HepG2 (cell line): ENCODE results near the gene APBA3. TPM values are rescaled to one million over a fixed set of nuclear protein-coding genes. Genes with fewer than 3 reads are reported as not detected.

Experiments used
- ATAC-seq: fragments of 200-7000 bp; cut with Tn5 transposase; 3 replicates; pipeline ENCODE4 v1.9.1; 2020; ENCODE audit warnings: mild to moderate bottlenecking, moderate library complexity
- BruUV-seq: library from RNA; stranded (reverse); fragments of 400-500 nt; replicated peaks from 2 replicates; lab custom pipeline; 2021; lab: Mats Ljungman, UMichigan
- CTCF ChIA-PET: fragments of 300-600 bp; formaldehyde crosslinking; extraction: SDS; loops from one replicate; lab custom pipeline; 2021; ENCODE audit warnings: low total read pairs, inconsistent platforms, low intra/inter-chr PET ratio; lab: Yijun Ruan, JAX
- POLR2A ChIA-PET: fragments of 350-600 bp; sonication (Branson Sonifier 250); formaldehyde crosslinking; loops from one replicate; lab custom pipeline; 2020; ENCODE audit warnings: antibody characterized with exemption, inconsistent platforms; lab: Yijun Ruan, JAX
- DNase-seq: peaks from one replicate; pipeline ENCODE4 v3.0.0-alpha.2; 2015; ENCODE audit warnings: low spot score
- FAIRE-seq: peaks from 3 replicates; lab custom pipeline; 2011; peaks lifted over from hg19 to GRCh38; lab: Jason Lieb, UNC
- H2AFZ ChIP-seq: one replicate; pipeline ENCODE4 v1.6.1; 2011; ENCODE audit warnings: low read length, inconsistent platforms
- H3K27ac ChIP-seq: fragments of 300-600 bp; 3 replicates; pipeline ENCODE4 v1.8.0; 2011; ENCODE audit warnings: mixed run types, mild to moderate bottlenecking, mixed read lengths, low read length, inconsistent platforms; ENCODE audit not compliant: insufficient read depth; ENCODE audit errors: extremely low read length
- H3K27me3 ChIP-seq, 2 experiments: fragments of 200-600 bp in 1 of 2; 2 replicates in 1 of 2; 3 replicates in 1 of 2; pipeline versions ENCODE4 v1.6.0 to v1.8.0; 2011; ENCODE audit warnings: low read length in 2 of 2, mild to moderate bottlenecking in 2 of 2, moderate library complexity in 2 of 2, inconsistent platforms in 1 of 2; ENCODE audit not compliant: insufficient read depth in 2 of 2, control insufficient read depth in 1 of 2
- H3K36me3 ChIP-seq, 2 experiments: fragments of 200-600 bp in 1 of 2; replicated peaks in 1 of 2; 2 replicates in 1 of 2; 3 replicates in 1 of 2; pipeline versions ENCODE4 v1.5.1 to v1.8.0; 2011; ENCODE audit warnings: low read length in 2 of 2, inconsistent platforms in 1 of 2; ENCODE audit not compliant: insufficient read depth in 2 of 2, control insufficient read depth in 1 of 2
- H3K4me1 ChIP-seq: 2 replicates; pipeline ENCODE4 v1.5.1; 2012; ENCODE audit warnings: low read length, inconsistent platforms; ENCODE audit not compliant: insufficient read depth
- H3K4me2 ChIP-seq: 2 replicates; pipeline ENCODE4 v1.6.0; 2011; ENCODE audit warnings: low read depth, low read length, inconsistent platforms
- H3K4me3 ChIP-seq, 3 experiments: fragments of 200-600 bp in 1 of 3; sonication (generic), shearing (Covaris generic) in 1 of 3; replicated peaks in 1 of 3; 2 replicates each; pipeline ENCODE4 v1.5.1; 2011 to 2016; ENCODE audit warnings: low read length in 3 of 3, inconsistent platforms in 2 of 3, low read depth in 2 of 3, mild to moderate bottlenecking in 2 of 3, control low read depth in 1 of 3, mixed read lengths in 1 of 3; ENCODE audit not compliant: insufficient read depth in 1 of 3
- H3K79me2 ChIP-seq: one replicate; pipeline ENCODE4 v1.6.1; 2011; ENCODE audit warnings: low read length, inconsistent platforms; ENCODE audit not compliant: insufficient read depth
- H3K9ac ChIP-seq: 2 replicates; pipeline ENCODE4 v1.6.0; 2011; ENCODE audit warnings: mild to moderate bottlenecking, low read depth, low read length, inconsistent platforms; ENCODE audit not compliant: insufficient read depth
- H3K9me3 ChIP-seq: 2 replicates; pipeline ENCODE4 v1.5.1; 2012; ENCODE audit warnings: mild to moderate bottlenecking, low read length
- H4K20me1 ChIP-seq: 2 replicates; pipeline ENCODE4 v1.6.0; 2011; ENCODE audit warnings: inconsistent platforms, mild to moderate bottlenecking, low read length, moderate library complexity; ENCODE audit not compliant: insufficient read depth
- CBX1 ChIP-seq: IDR thresholded peaks from one replicate; pipeline ENCODE4 v1.6.1; 2016; ENCODE audit warnings: antibody characterized with exemption, low read depth
- NRL ChIP-seq: sonication (generic); formaldehyde crosslinking; IDR thresholded peaks from 2 replicates; pipeline ENCODE4 v1.5.0; 2020; ENCODE audit warnings: missing genetic modification reagents, mild to moderate bottlenecking, moderate library complexity, borderline replicate concordance
- PRPF4 ChIP-seq: fragments of 200-400 bp; formaldehyde crosslinking; IDR thresholded peaks from 2 replicates; pipeline ENCODE4 v1.6.1; 2016; ENCODE audit warnings: low read length, low read depth; ENCODE audit not compliant: poor library complexity, severe bottlenecking
- REPIN1 ChIP-seq: sonication (generic); formaldehyde crosslinking; IDR thresholded peaks from 2 replicates; pipeline ENCODE4 v1.8.0; 2022; ENCODE audit warnings: missing genetic modification reagents, low read depth, mild to moderate bottlenecking, borderline replicate concordance
- SKI ChIP-seq: fragments of 450-650 bp; IDR thresholded peaks from one replicate; pipeline ENCODE4 v1.6.1; 2018; ENCODE audit warnings: mild to moderate bottlenecking; ENCODE audit not compliant: partially characterized antibody
- SP2 ChIP-seq: sonication (generic); formaldehyde crosslinking; IDR thresholded peaks from 2 replicates; pipeline ENCODE4 v1.5.1; 2020; ENCODE audit warnings: mild to moderate bottlenecking, missing genetic modification reagents
- USF2 ChIP-seq, 2 experiments: sonication (generic) in 1 of 2; formaldehyde crosslinking in 1 of 2; IDR thresholded peaks; 2 replicates each; pipeline versions ENCODE4 v1.5.1 to v1.6.1; 2011 to 2020; ENCODE audit warnings: borderline replicate concordance in 1 of 2, low read depth in 1 of 2, low read length in 1 of 2, mild to moderate bottlenecking in 1 of 2, missing genetic modification reagents in 1 of 2, moderate library complexity in 1 of 2
- YEATS2 ChIP-seq: sonication (generic); formaldehyde crosslinking; IDR thresholded peaks from 2 replicates; pipeline ENCODE4 v1.4.0; 2020; ENCODE audit warnings: missing genetic modification reagents, borderline replicate concordance
- ZMYM4 ChIP-seq: sonication (generic); formaldehyde crosslinking; IDR thresholded peaks from 2 replicates; pipeline ENCODE4 v1.8.1; 2023; ENCODE audit warnings: mild to moderate bottlenecking, missing genetic modification reagents
- ZNF251 ChIP-seq: sonication (generic); formaldehyde crosslinking; IDR thresholded peaks from 2 replicates; pipeline ENCODE4 v1.9.0; 2021; ENCODE audit warnings: mild to moderate bottlenecking, missing genetic modification reagents
- ZNF253 ChIP-seq: sonication (generic); formaldehyde crosslinking; IDR thresholded peaks from 2 replicates; pipeline ENCODE4 v1.8.0; 2022; ENCODE audit warnings: mild to moderate bottlenecking, missing genetic modification reagents, borderline replicate concordance
- ZNF597 ChIP-seq: sonication (generic); formaldehyde crosslinking; IDR thresholded peaks from 2 replicates; pipeline ENCODE4 v1.5.0; 2020; ENCODE audit warnings: missing genetic modification reagents
- ZNF7 ChIP-seq: IDR thresholded peaks from 2 replicates; pipeline ENCODE4 v1.6.1; 2016; ENCODE audit warnings: missing biosample characterization, missing genetic modification reagents
- WGBS: methylation state at CpG from one replicate; pipeline ENCODE4 v1.1.6; 2017; ENCODE audit warnings: low lambda C conversion rate; 5-methylcytosine and 5-hydroxymethylcytosine counted together
- in situ Hi-C: cut with HindIII; loops from 2 replicates; pipeline ENCODE4 v1.10.0; 2017; ENCODE audit warnings: low pct_unique_long_range_greater_than_20kb; ENCODE audit not compliant: extremely low pct_ligation_motif_present
- intact Hi-C: fragments of 100-400 bp; cut with micrococcal nuclease; formaldehyde crosslinking; loops from one replicate; pipeline ENCODE4 v1.10.0; 2022; ENCODE audit not compliant: unreplicated experiment
- polyA plus RNA-seq, 8 experiments: library from polyadenylated mRNA; depleted of rRNA in 3 of 8; stranded (reverse) in 7 of 8; unstranded in 1 of 8; fragments of >200 nt; fragmentation: Illumina TruSeq in 4 of 8; extraction: Trizol in 4 of 8; gene quantifications; 2 replicates each; pipeline versions ENCODE4 v1.2.1 to v1.2.3, GENCODE V29; 2011 to 2016; ENCODE audit warnings: low read depth in 4 of 8, missing spikeins in 1 of 8, mixed read lengths in 1 of 8; ENCODE audit not compliant: insufficient read depth in 1 of 8
- total RNA-seq, 5 experiments: library from RNA; depleted of rRNA; stranded (reverse); fragments of >200 nt; fragmentation: Illumina TruSeq; extraction: Trizol; gene quantifications; 2 replicates each; pipeline ENCODE4 v1.2.3, GENCODE V29; 2016; ENCODE audit warnings: low read depth in 1 of 5

The APBA3 gene
- total and polyA plus RNA-seq, 2 of the 13 experiments (the other 11 are each of a cell fraction or from before 2014, with no cell fraction given) = 14.2 to 14.3 TPM

GRCh38 chr19:3796358-3796757 is 34.9 kb upstream of the APBA3 start:
- Histone ChIP-seq H4K20me1 (no peaks in the 10 kb centered on the region), H3K4me1 (no peaks in the 10 kb centered on the region), H3K36me3 (no peaks in the 10 kb centered on the region), H3K9me3 (no peaks in the 10 kb centered on the region), H3K27me3 (peaks cover 2 to 5% of the 10 kb centered on the region in 2 experiments; a peak in 4 of 5 replicates), H2AFZ (no peak overlapping the region), H3K9ac (no peak overlapping the region), H3K4me2 (no peak overlapping the region), H3K4me3 (no peak overlapping the region), H3K79me2 (no peaks in the 10 kb centered on the region)
- intact Hi-C loops = no loop called here
- ChIA-PET CTCF (no interaction called here), POLR2A (no interaction called here)
- in situ Hi-C loops = no loop called here
- WGBS = 46% methylated on average over 2 of the region's 2 CpGs
- no peak for DNase-seq
- BruUV-seq = no TSS peak
- no peak for TF ChIP-seq ZNF7 (CRISPR knock-in tag)
- TF ChIP-seq YEATS2 (CRISPR knock-in tag) = no peak
- no peak for TF ChIP-seq PRPF4
- no peak for TF ChIP-seq USF2 (IDR thresholded peaks at IDR 0.05; ENCODE audit: low read depth, low read length)
- TF ChIP-seq USF2 (CRISPR knock-in tag; IDR thresholded peaks at IDR 0.05; ENCODE audit: borderline replicate concordance) = no peak
- no peak for TF ChIP-seq SP2
- no peak for TF ChIP-seq REPIN1 (CRISPR knock-in tag)
- TF ChIP-seq SKI = no peak
- TF ChIP-seq ZNF253 (CRISPR knock-in tag) = no peak
- no peak for TF ChIP-seq ZNF251 (CRISPR knock-in tag)
- no peak for TF ChIP-seq ZNF597
- no peak for TF ChIP-seq CBX1
- TF ChIP-seq ZMYM4 (CRISPR knock-in tag) = no peak
- no peak for TF ChIP-seq NRL (CRISPR knock-in tag)
- TF ChIP-seq, all 625 proteins: peak for 0
- FAIRE-seq (no peak), ATAC-seq (no peak)
- no peak overlapping the region for H3K27ac ChIP-seq
